ENCODE measurements around the gene TRPM4.

The TRPM4 gene

DNA sequence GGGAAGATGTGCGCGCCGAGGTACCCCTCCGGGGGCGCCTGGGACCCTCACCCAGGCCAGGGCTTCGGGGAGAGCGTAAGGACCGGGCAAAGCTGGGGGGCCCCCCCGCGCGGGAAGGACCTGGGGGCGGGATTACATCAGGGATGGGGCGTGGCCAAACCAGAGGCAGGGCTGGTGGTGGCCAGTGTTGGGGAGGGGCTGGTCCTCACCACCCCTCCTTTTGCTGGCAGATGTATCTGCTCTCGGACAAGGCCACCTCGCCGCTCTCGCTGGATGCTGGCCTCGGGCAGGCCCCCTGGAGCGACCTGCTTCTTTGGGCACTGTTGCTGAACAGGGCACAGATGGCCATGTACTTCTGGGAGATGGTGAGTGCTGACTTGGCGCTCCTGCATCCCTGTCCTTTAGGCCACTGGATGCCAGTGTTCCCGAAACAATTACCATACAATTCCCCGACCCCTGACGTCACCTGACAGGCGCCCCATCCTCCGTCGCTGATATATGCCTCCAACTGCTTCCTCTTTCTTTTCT, 25.3 kb downstream of the TRPM4 start:
- Histone ChIP-seq H3K36me3 (peaks cover 15% of the 10 kb centered on the region; the same call in 1 of the 2 replicates), H3K4me3 (no peak overlapping the region), H3K4me2 (no peak overlapping the region), H3K27me3 (no peaks in the 10 kb centered on the region), H4K20me1 (no peaks in the 10 kb centered on the region), H3K4me1 (peaks cover 2% of the 10 kb centered on the region), H3K27ac (no peak overlapping the region), H3K9ac (no peak overlapping the region), H3K9me3 (peaks cover 36% of the 10 kb centered on the region)
- no peak for TF ChIP-seq Cebpa-rat (IDR thresholded peaks at IDR 0.05)

DNA sequence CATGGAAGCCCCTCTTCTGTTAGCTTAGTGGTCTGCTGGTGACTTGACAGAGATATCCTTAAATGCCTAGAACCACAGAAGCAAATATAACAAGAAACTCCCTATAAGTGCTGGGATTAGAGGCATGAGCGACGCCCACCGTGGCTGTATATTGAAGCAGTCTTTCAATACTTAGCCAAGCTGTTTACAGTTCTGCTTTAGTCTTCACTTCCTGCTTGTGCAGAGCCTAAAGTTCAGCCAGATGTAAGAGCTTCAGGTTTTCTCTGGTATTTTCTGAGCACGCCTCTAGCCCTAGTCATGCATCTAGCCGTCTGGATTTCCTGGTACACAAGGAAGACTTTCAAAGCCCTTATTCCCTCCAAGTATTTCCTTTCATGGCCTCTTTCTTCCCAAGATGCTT, 28.5 kb downstream of the TRPM4 start:
- Histone ChIP-seq H3K9me3 (peaks cover 42% of the 10 kb centered on the region), H3K4me1 (peaks cover 12% of the 10 kb centered on the region), H3K4me3 (no peak overlapping the region), H3K27me3 (no peaks in the 10 kb centered on the region), H3K9ac (no peak overlapping the region), H3K36me3 (peaks cover 24% of the 10 kb centered on the region; the same call in 1 of the 2 replicates), H4K20me1 (no peaks in the 10 kb centered on the region), H3K4me2 (no peak overlapping the region), H3K27ac (no peak overlapping the region)
- TF ChIP-seq Cebpa-rat (IDR thresholded peaks at IDR 0.05), result no peak

DNA sequence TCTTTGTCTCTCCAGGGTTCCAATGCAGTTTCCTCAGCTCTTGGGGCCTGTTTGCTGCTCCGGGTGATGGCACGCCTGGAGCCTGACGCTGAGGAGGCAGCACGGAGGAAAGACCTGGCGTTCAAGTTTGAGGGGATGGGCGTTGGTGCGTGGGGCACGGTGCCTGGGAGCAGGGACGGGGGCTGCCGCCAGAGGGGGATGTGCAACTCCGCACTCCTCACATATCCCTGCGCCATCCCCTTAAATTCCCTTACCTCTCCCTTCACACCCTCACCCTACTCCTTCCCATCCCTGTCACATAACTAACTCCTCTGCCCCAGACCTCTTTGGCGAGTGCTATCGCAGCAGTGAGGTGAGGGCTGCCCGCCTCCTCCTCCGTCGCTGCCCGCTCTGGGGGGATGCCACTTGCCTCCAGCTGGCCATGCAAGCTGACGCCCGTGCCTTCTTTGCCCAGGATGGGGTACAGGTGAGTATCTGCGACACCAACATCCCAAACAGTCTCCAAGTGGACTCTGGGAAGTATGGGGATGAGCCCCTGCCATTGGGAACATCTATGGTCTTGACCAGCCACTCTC, 31.1 kb downstream of the TRPM4 start:
- Histone ChIP-seq H3K9ac (no peak overlapping the region), H3K4me1 (peaks cover 12% of the 10 kb centered on the region), H3K4me3 (no peak overlapping the region), H3K4me2 (no peak overlapping the region), H3K27me3 (no peaks in the 10 kb centered on the region), H3K36me3 (peaks cover 21% of the 10 kb centered on the region; the same call in 1 of the 2 replicates), H3K9me3 (peaks cover 25% of the 10 kb centered on the region), H3K27ac (no peak overlapping the region), H4K20me1 (no peaks in the 10 kb centered on the region)
- no peak for TF ChIP-seq Cebpa-rat (IDR thresholded peaks at IDR 0.05)

DNA sequence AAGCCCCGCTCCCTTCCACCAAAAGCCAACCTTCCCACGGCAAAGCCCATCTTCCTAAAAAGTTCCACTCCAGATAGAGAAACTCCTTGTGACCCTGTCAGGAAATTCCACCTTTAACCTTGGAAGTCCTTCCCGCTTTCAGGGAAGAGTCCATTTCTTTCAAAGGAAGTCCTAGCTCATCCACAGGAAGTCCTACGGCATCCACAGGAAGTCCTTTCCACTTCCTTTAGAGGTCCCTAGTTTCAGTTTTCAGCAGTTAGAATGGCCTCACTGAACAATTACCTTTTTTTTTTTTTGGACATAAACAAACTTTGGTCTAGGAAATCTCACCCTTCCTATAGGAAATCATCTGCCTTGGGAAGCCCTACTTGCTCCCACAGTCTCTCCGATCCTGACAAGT, 31.7 kb downstream of the TRPM4 start:
- Histone ChIP-seq H3K36me3 (peaks cover 21% of the 10 kb centered on the region; the same call in 1 of the 2 replicates), H3K9me3 (peaks cover 20% of the 10 kb centered on the region; the same call in 1 of the 2 replicates), H3K27ac (no peak overlapping the region), H3K27me3 (no peaks in the 10 kb centered on the region), H3K4me2 (peak overlapping the region; percentile 46), H3K4me1 (peaks cover 12% of the 10 kb centered on the region), H3K4me3 (no peak overlapping the region), H4K20me1 (no peaks in the 10 kb centered on the region), H3K9ac (no peak overlapping the region)
- no peak for TF ChIP-seq Cebpa-rat (IDR thresholded peaks at IDR 0.05)

DNA sequence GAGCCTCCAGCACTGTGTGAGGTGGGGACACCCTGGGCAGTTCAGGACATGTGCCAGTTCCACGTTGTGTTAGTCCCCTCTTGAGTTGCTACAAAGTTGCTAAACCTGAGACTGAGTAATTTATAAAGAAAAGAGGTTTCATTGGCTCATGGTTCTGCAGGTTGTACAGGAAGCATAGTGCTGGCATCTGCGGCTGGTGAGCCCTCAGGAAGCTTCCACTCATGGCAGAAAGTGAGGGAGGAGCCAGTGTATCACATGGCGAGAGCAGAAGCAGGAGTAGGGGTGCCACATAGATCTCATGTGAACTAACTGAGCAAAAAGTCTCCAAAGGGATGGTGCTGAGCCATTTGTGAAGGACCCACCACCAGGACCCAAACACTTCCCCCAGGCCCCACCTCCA, 33.2 kb downstream of the TRPM4 start:
- H3K4me1 ChIP-seq, result peaks cover 22% of the 10 kb centered on the region
- TF ChIP-seq Cebpa-rat (IDR thresholded peaks at IDR 0.05), result no peak
- no peaks in the 10 kb centered on the region for H4K20me1 ChIP-seq
- no peak overlapping the region for H3K4me3 ChIP-seq
- peaks cover 16% of the 10 kb centered on the region; the same call in 1 of the 2 replicates for H3K36me3 ChIP-seq
- no peak overlapping the region for H3K27ac ChIP-seq
- no peaks in the 10 kb centered on the region for H3K27me3 ChIP-seq
- H3K4me2 ChIP-seq, result no peak overlapping the region
- no peak overlapping the region for H3K9ac ChIP-seq
- peaks cover 5% of the 10 kb centered on the region; the same call in 1 of the 2 replicates for H3K9me3 ChIP-seq

DNA sequence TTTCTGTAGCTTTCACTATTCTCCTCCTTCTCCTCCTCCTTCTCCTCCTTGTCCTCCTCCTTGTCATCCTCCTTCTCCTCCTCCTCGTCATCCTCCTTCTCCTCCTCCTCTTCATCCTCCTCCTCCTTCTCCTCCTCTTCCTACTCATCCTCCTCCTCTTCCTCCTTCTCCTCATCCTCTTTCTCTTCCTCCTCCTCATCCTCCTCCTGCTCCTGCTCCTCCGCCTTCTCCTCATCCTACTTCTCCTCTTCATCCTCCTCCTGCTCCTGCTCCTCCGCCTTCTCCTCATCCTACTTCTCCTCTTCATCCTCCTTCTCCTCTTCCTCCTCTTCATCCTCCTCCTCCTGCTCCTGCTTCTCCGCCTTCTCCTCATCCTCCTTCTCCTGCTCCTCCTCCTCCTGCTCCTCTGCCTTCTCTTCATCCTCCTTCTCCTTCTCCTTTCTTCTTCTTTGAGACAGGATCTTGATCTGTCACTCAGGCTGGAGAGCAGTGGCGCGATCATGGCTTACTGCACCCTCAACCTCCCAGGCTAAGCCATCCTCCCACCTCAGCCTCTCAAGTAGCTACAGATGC, 36.3 kb downstream of the TRPM4 start:
- H3K4me3 ChIP-seq, result no peak overlapping the region
- no peak overlapping the region for H3K4me2 ChIP-seq
- H3K36me3 ChIP-seq, result peaks cover 16% of the 10 kb centered on the region; the same call in 1 of the 2 replicates
- peaks cover 52% of the 10 kb centered on the region for H3K4me1 ChIP-seq
- no peak overlapping the region for H3K9ac ChIP-seq
- no peak overlapping the region for H3K27ac ChIP-seq
- TF ChIP-seq Cebpa-rat (IDR thresholded peaks at IDR 0.05), result no peak
- 0 out of 2 replicates have a peak, but pooled peaks cover 5% of the 10 kb centered on the region for H3K9me3 ChIP-seq
- no peaks in the 10 kb centered on the region for H4K20me1 ChIP-seq
- H3K27me3 ChIP-seq, result no peaks in the 10 kb centered on the region

DNA sequence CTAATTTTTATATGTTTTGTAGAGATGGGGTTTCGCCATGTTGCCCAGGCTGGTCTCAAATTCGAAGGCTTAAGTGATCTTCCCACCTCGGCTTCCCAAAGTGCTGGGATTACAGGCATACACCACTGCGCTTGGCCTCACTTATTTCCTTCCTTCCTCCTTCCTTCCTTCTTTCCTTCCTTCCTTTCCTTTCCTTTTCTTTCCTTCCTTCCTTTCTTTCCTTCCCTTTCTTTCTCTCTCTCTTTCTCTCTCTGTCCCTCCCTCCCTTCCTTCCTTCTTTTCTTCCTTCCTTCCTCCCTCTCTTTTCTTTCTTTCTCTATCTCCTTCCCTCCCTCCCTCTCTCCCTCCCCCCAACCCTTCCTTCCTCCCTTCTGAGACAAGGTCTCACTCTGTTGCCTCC, 36.8 kb downstream of the TRPM4 start:
- Histone ChIP-seq H3K9me3 (0 out of 2 replicates have a peak, but pooled peaks cover 5% of the 10 kb centered on the region), H3K4me3 (no peak overlapping the region), H4K20me1 (no peaks in the 10 kb centered on the region), H3K4me2 (0 out of 2 replicates have a peak overlapping the region, but pooled peaks have one; percentile 42), H3K9ac (no peak overlapping the region), H3K36me3 (peaks cover 16% of the 10 kb centered on the region; the same call in 1 of the 2 replicates), H3K27me3 (no peaks in the 10 kb centered on the region), H3K27ac (no peak overlapping the region), H3K4me1 (peaks cover 52% of the 10 kb centered on the region)
- no peak for TF ChIP-seq Cebpa-rat (IDR thresholded peaks at IDR 0.05)

DNA sequence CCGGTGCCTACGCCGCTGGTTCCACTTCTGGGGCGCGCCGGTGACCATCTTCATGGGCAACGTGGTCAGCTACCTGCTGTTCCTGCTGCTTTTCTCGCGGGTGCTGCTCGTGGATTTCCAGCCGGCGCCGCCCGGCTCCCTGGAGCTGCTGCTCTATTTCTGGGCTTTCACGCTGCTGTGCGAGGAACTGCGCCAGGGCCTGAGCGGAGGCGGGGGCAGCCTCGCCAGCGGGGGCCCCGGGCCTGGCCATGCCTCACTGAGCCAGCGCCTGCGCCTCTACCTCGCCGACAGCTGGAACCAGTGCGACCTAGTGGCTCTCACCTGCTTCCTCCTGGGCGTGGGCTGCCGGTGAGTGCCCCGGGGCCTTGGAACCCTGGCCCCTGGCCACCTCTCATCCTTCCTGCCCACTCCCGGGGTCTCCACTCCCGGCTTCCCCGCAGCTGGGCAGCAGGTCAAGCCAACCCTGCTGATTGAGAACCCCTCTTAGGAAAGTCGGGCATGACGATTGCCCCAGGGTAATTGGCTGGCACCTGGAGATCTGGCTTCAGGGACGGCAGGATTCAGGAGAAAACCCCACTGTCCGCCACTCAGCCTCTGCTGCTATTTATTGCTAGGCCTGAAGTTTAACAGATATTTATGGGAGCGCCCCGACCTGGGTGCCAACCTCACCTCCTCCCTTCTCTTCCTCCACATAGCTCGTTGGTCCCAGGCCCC, 39.1 kb downstream of the TRPM4 start:
- H3K9ac ChIP-seq, result peak overlapping the region; percentile 61; the same call in 1 of the 2 replicates
- peaks cover 54% of the 10 kb centered on the region for H3K4me1 ChIP-seq
- H4K20me1 ChIP-seq, result no peaks in the 10 kb centered on the region
- H3K4me3 ChIP-seq, result peak overlapping the region; percentile 47; the same call in 1 of the 2 replicates
- H3K4me2 ChIP-seq, result peak overlapping the region; percentile 79
- peak overlapping the region; percentile 38; the same call in 1 of the 2 replicates for H3K27ac ChIP-seq
- no peaks in the 10 kb centered on the region for H3K27me3 ChIP-seq
- TF ChIP-seq Cebpa-rat (IDR thresholded peaks at IDR 0.05), result no peak
- H3K36me3 ChIP-seq, result peaks cover 6% of the 10 kb centered on the region
- no peaks in the 10 kb centered on the region for H3K9me3 ChIP-seq

DNA sequence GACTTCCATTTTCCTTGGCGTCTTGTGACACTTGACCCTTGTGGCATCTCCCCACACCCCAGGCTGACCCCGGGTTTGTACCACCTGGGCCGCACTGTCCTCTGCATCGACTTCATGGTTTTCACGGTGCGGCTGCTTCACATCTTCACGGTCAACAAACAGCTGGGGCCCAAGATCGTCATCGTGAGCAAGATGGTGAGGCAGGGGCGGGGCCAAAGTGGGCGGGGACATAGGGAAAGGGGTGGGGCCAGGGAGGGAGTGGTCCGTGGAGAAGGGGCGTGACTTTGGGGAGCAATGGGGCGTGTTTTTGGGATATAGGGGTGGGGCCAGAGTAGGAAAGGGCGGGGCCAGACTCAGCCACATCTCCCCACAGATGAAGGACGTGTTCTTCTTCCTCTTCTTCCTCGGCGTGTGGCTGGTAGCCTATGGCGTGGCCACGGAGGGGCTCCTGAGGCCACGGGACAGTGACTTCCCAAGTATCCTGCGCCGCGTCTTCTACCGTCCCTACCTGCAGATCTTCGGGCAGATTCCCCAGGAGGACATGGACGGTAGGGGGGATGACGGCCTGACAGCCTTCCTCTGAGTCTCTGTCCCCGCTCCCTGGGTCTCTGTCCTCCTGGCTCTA, 42.8 kb downstream of the TRPM4 start:
- TF ChIP-seq Cebpa-rat (IDR thresholded peaks at IDR 0.05), result no peak
- Histone ChIP-seq H3K4me1 (peaks cover 70% of the 10 kb centered on the region), H3K4me2 (peak overlapping the region; percentile 75), H3K9me3 (no peaks in the 10 kb centered on the region), H3K27ac (peak overlapping the region; percentile 55; the same call in 1 of the 2 replicates), H4K20me1 (no peaks in the 10 kb centered on the region), H3K4me3 (no peak overlapping the region), H3K36me3 (peaks cover 14% of the 10 kb centered on the region), H3K27me3 (no peaks in the 10 kb centered on the region), H3K9ac (no peak overlapping the region)

Measured in BLaER1 (cell line).